IMR-90 (cell line): Measurements from ENCODE around the gene CD163. TPM values are rescaled to one million over a fixed set of nuclear protein-coding genes. Genes with fewer than 3 reads are reported as not detected.

Source experiments
- ATAC-seq: fragments of 200-7000 bp; cut with Tn5 transposase; 2 replicates; pipeline ENCODE4 v1.9.1; 2020; ENCODE audit warnings: low read depth, mild to moderate bottlenecking, moderate library complexity
- BruUV-seq: library from RNA; stranded (reverse); fragments of 400-500 nt; replicated peaks from 2 replicates; lab custom pipeline; 2021; lab: Mats Ljungman, UMichigan
- CTCF ChIA-PET: fragments of 300-600 bp; formaldehyde crosslinking; extraction: SDS; loops from one replicate; lab custom pipeline; 2021; ENCODE audit warnings: antibody characterized with exemption; lab: Yijun Ruan, JAX
- POLR2A ChIA-PET: fragments of 300-600 bp; sonication (Branson Sonifier 250); formaldehyde crosslinking; loops from one replicate; lab custom pipeline; 2022; ENCODE audit warnings: antibody characterized with exemption; ENCODE audit not compliant: unreplicated experiment; lab: Charles Lee
- DNase-seq: peaks from one replicate; pipeline ENCODE4 v3.0.0; 2013
- H2AFZ ChIP-seq: replicated peaks from 2 replicates; pipeline ENCODE3; 2013; ENCODE audit warnings: low read length, mild to moderate bottlenecking; ENCODE audit not compliant: poor library complexity
- H2AK5ac ChIP-seq: 2 replicates; pipeline ENCODE4 v1.6.1; 2013; ENCODE audit warnings: low read depth, low read length, inconsistent platforms
- H2AK9ac ChIP-seq: replicated peaks from 2 replicates; pipeline ENCODE3; 2013; ENCODE audit warnings: mild to moderate bottlenecking, low read depth, low read length, moderate library complexity; ENCODE audit not compliant: poor library complexity
- H2BK120ac ChIP-seq: 2 replicates; pipeline ENCODE4 v1.6.1; 2013; ENCODE audit warnings: low read depth, low read length, inconsistent platforms
- H2BK15ac ChIP-seq: 3 replicates; pipeline ENCODE4 v1.6.1; 2013; ENCODE audit warnings: low read depth, low read length, inconsistent platforms
- H2BK20ac ChIP-seq: 2 replicates; pipeline ENCODE4 v1.6.1; 2013; ENCODE audit warnings: low read depth, mild to moderate bottlenecking, inconsistent platforms, low read length, moderate library complexity
- H2BK5ac ChIP-seq: 2 replicates; pipeline ENCODE4 v1.6.1; 2013; ENCODE audit warnings: mild to moderate bottlenecking, low read depth, low read length, inconsistent platforms; ENCODE audit not compliant: poor library complexity, severe bottlenecking
- H3K14ac ChIP-seq: replicated peaks from 2 replicates; pipeline ENCODE4 v1.6.1; 2013; ENCODE audit warnings: low read depth, low read length, inconsistent platforms
- H3K18ac ChIP-seq: 2 replicates; pipeline ENCODE4 v1.6.1; 2013; ENCODE audit warnings: low read depth, low read length, control low read depth
- H3K23ac ChIP-seq: 2 replicates; pipeline ENCODE4 v1.6.1; 2013; ENCODE audit warnings: low read depth, low read length, inconsistent platforms
- H3K27ac ChIP-seq: 2 replicates; pipeline ENCODE4 v1.5.1; 2013; ENCODE audit warnings: mild to moderate bottlenecking, control low read depth, low read length; ENCODE audit not compliant: insufficient read depth
- H3K27me3 ChIP-seq: 2 replicates; pipeline ENCODE4 v1.6.1; 2013; ENCODE audit warnings: low read length; ENCODE audit not compliant: control insufficient read depth, insufficient read depth
- H3K36me3 ChIP-seq: 2 replicates; pipeline ENCODE4 v1.6.1; 2013; ENCODE audit warnings: low read length, mixed read lengths; ENCODE audit not compliant: control insufficient read depth, insufficient read depth
- H3K4ac ChIP-seq: 2 replicates; pipeline ENCODE4 v1.6.1; 2013; ENCODE audit warnings: low read depth, low read length, inconsistent platforms
- H3K4me1 ChIP-seq: 2 replicates; pipeline ENCODE4 v1.6.1; 2013; ENCODE audit warnings: low read length, mixed read lengths; ENCODE audit not compliant: control insufficient read depth, insufficient read depth
- H3K4me2 ChIP-seq: 2 replicates; pipeline ENCODE4 v1.6.1; 2013; ENCODE audit warnings: low read depth, mild to moderate bottlenecking, control low read depth, low read length, moderate library complexity
- H3K4me3 ChIP-seq: 2 replicates; pipeline ENCODE4 v1.5.1; 2013; ENCODE audit warnings: low read depth, mild to moderate bottlenecking, control low read depth, low read length, moderate library complexity; ENCODE audit not compliant: insufficient read depth
- H3K56ac ChIP-seq: 2 replicates; pipeline ENCODE4 v1.6.1; 2013; ENCODE audit warnings: low read length, inconsistent platforms; ENCODE audit not compliant: insufficient read depth; ENCODE audit errors: extremely low read depth
- H3K79me1 ChIP-seq, 2 experiments: 2 replicates each; pipeline ENCODE4 v1.6.1; 2013; ENCODE audit warnings: low read length in 2 of 2, inconsistent platforms in 1 of 2, low read depth in 1 of 2
- H3K9ac ChIP-seq: 2 replicates; pipeline ENCODE4 v1.6.1; 2013; ENCODE audit warnings: low read depth, low read length, control low read depth
- H3K9me1 ChIP-seq: 2 replicates; pipeline ENCODE4 v1.6.1; 2013; ENCODE audit warnings: low read length, inconsistent platforms; ENCODE audit not compliant: insufficient read depth
- H3K9me3 ChIP-seq: 2 replicates; pipeline ENCODE4 v1.6.1; 2013; ENCODE audit warnings: low read length; ENCODE audit not compliant: control insufficient read depth, insufficient read depth
- H4K20me1 ChIP-seq: 2 replicates; pipeline ENCODE4 v1.6.1; 2013; ENCODE audit warnings: low read length, inconsistent platforms; ENCODE audit not compliant: insufficient read depth
- H4K5ac ChIP-seq: 2 replicates; pipeline ENCODE4 v1.6.1; 2013; ENCODE audit warnings: mild to moderate bottlenecking, low read depth, low read length, control low read depth
- H4K8ac ChIP-seq, 2 experiments: 2 replicates each; pipeline ENCODE4 v1.6.1; 2013; ENCODE audit warnings: low read depth in 2 of 2, low read length in 2 of 2, control low read depth in 1 of 2, inconsistent platforms in 1 of 2
- H4K91ac ChIP-seq: 2 replicates; pipeline ENCODE4 v1.6.1; 2013; ENCODE audit warnings: low read depth, low read length, inconsistent platforms; ENCODE audit not compliant: insufficient read depth
- CEBPB ChIP-seq: IDR thresholded peaks from 2 replicates; pipeline ENCODE4 v1.6.1; 2012; ENCODE audit warnings: low read depth, low read length, improper control_type of control experiment
- MAFK ChIP-seq: IDR thresholded peaks from 2 replicates; pipeline ENCODE4 v1.6.1; 2012; ENCODE audit warnings: low read depth, low read length, improper control_type of control experiment
- NFE2L2 ChIP-seq: fragments of 150-350 bp; IDR thresholded peaks from 2 replicates; pipeline ENCODE4 v1.6.1; 2016; ENCODE audit warnings: low read depth, mild to moderate bottlenecking, low read length
- POLR2A ChIP-seq: IDR thresholded peaks from 2 replicates; pipeline ENCODE4 v1.6.1; 2012; ENCODE audit warnings: mild to moderate bottlenecking, low read depth, low read length
- RFX5 ChIP-seq: IDR thresholded peaks from 2 replicates; pipeline ENCODE4 v1.8.0; 2012; ENCODE audit warnings: low read depth, mild to moderate bottlenecking, low read length, moderate library complexity
- USF2 ChIP-seq: fragments of 150-350 bp; IDR thresholded peaks from 2 replicates; pipeline ENCODE4 v1.6.1; 2017; ENCODE audit warnings: mild to moderate bottlenecking, antibody characterized with exemption, low read length, low read depth
- WGBS, 2 experiments: methylation state at CpG; one replicate each; pipeline versions ENCODE4 v1.1.5 to v1.1.7; 2013; ENCODE audit warnings: missing lambda C conversion rate in 2 of 2; ENCODE audit not compliant: insufficient read length in 1 of 2; ENCODE audit errors: extremely low coverage in 2 of 2; 5-methylcytosine and 5-hydroxymethylcytosine counted together
- dilution Hi-C: fragments of 300-500 bp; cut with HindIII; formaldehyde crosslinking; loops from one replicate; pipeline ENCODE4 v1.14.3; 2018; ENCODE audit warnings: low sequenced_read_pairs; ENCODE audit not compliant: unreplicated experiment
- in situ Hi-C: fragments of 300-500 bp; cut with MboI; formaldehyde crosslinking; loops from 3 replicates; pipeline ENCODE4 v1.14.3; 2019; ENCODE audit warnings: low sequenced_read_pairs, inconsistent platforms, mixed read lengths
- intact Hi-C: fragments of 100-400 bp; cut with micrococcal nuclease; formaldehyde crosslinking; loops from 2 replicates; pipeline ENCODE4 v1.10.0; 2022
- polyA plus RNA-seq, 3 experiments: library from polyadenylated mRNA; depleted of rRNA; stranded (reverse); fragments of >200 nt; gene quantifications; 2 replicates each; pipeline ENCODE4 v1.2.3, GENCODE V29; 2012; ENCODE audit warnings: low replicate concordance in 1 of 3
- total RNA-seq: library from RNA; depleted of rRNA; stranded (reverse); fragments of >200 nt; gene quantifications from 2 replicates; pipeline ENCODE4 v1.2.3, GENCODE V29; 2012

Gene CD163
- total and polyA plus RNA-seq, 2 of the 4 experiments (the other 2 are of a cell fraction) = not detected

- dilution Hi-C loops (no loop called here), intact Hi-C loops (no loop called here), in situ Hi-C loops (no loop called here)
- H3K9me1 ChIP-seq = no peaks in the 10 kb centered on the region
- no peaks in the 10 kb centered on the region for H3K79me1 ChIP-seq
- no peak overlapping the region; the same call in none of the 2 replicates for H3K56ac ChIP-seq
- no peak overlapping the region for H3K18ac ChIP-seq
- WGBS, 2 experiments = no CpG with 5 or more reads among the region's 4 CpGs
- H3K4me1 ChIP-seq = no peaks in the 10 kb centered on the region
- no peak overlapping the region for H4K91ac ChIP-seq
- H3K4me2 ChIP-seq = no peak overlapping the region; the same call in 1 of the 2 replicates
- ChIA-PET POLR2A (no interaction called here), CTCF (no interaction called here)
- H2AK5ac ChIP-seq = no peak overlapping the region
- peak; percentile 63 for ATAC-seq
- H2AK9ac ChIP-seq = no peak overlapping the region
- H3K9ac ChIP-seq = no peak overlapping the region
- H4K5ac ChIP-seq = no peak overlapping the region
- no TSS peak for BruUV-seq
- no peak overlapping the region for H2AFZ ChIP-seq
- TF ChIP-seq MAFK (no peak), CEBPB (peak; percentile 19; the same call in 1 of the 2 replicates), NFE2L2 (no peak), USF2 (no peak), RFX5 (no peak), POLR2A (no peak)
- H3K36me3 ChIP-seq = no peaks in the 10 kb centered on the region
- H3K9me3 ChIP-seq = no peaks in the 10 kb centered on the region
- no peaks in the 10 kb centered on the region for H3K27me3 ChIP-seq
- no peak overlapping the region for H2BK5ac ChIP-seq
- no peak overlapping the region for H3K14ac ChIP-seq
- no peak overlapping the region for H3K27ac ChIP-seq
- no peak overlapping the region for H3K23ac ChIP-seq
- no peak overlapping the region for H2BK20ac ChIP-seq
- peak overlapping the region in 1 of 2 experiments; percentile 31; a peak in 1 of 4 replicates for H4K8ac ChIP-seq
- 0 out of 3 replicates have a peak overlapping the region, but pooled peaks have one; percentile 33 for H2BK15ac ChIP-seq
- peak; percentile 62 for DNase-seq
- no peaks in the 10 kb centered on the region for H4K20me1 ChIP-seq
- H3K4ac ChIP-seq = no peak overlapping the region
- H2BK120ac ChIP-seq = peak overlapping the region; percentile 70
- no peak overlapping the region for H3K4me3 ChIP-seq
Observed at GRCh38 chr12:7498809-7499208, 4.8 kb downstream of the CD163 start.
